Endothelial cell (in vitro differentiated cells): ENCODE results near the gene LCN2. TPM values are rescaled to one million over a fixed set of nuclear protein-coding genes. Genes with fewer than 3 reads are reported as not detected.
A peak's percentile ranks its signal among the peaks of the same experiment; 100 is the strongest.

Source experiments
- DNase-seq: peaks from one replicate; pipeline ENCODE4 v3.0.0; 2021; ENCODE audit warnings: low spot score
- H3K27ac Mint-ChIP-seq: one replicate; pipeline ENCODE4 v1.8.0; 2021; ENCODE audit warnings: mixed read lengths, inconsistent platforms; ENCODE audit not compliant: unreplicated experiment
- H3K27me3 Mint-ChIP-seq: one replicate; pipeline ENCODE4 v1.8.0; 2021; ENCODE audit warnings: mild to moderate bottlenecking, moderate library complexity, mixed read lengths, inconsistent platforms; ENCODE audit not compliant: unreplicated experiment
- H3K36me3 Mint-ChIP-seq: one replicate; pipeline ENCODE4 v1.8.0; 2021; ENCODE audit warnings: mild to moderate bottlenecking, low read depth, mixed read lengths, inconsistent platforms; ENCODE audit not compliant: unreplicated experiment
- H3K4me1 Mint-ChIP-seq: one replicate; pipeline ENCODE4 v1.8.0; 2021; ENCODE audit warnings: mild to moderate bottlenecking, mixed read lengths, inconsistent platforms; ENCODE audit not compliant: unreplicated experiment
- H3K4me3 Mint-ChIP-seq: one replicate; pipeline ENCODE4 v1.8.0; 2021; ENCODE audit warnings: mild to moderate bottlenecking, mixed read lengths, inconsistent platforms; ENCODE audit not compliant: unreplicated experiment
- H3K9me3 Mint-ChIP-seq: one replicate; pipeline ENCODE4 v1.8.0; 2021; ENCODE audit warnings: mixed read lengths, inconsistent platforms; ENCODE audit not compliant: unreplicated experiment
- total RNA-seq: library from RNA; stranded (reverse); fragmentation: NEBNext Ultra II Directional; extraction: Animal tissue kit (Norgen Biotek cat#: 25700); gene quantifications from one replicate; pipeline ENCODE4 v1.2.1, GENCODE V29; 2021; ENCODE audit not compliant: unreplicated experiment
- TF ChIP-seq, protein P1 (sequence below): fragments of 200-600 bp; sonication (generic); IDR thresholded peaks from one replicate; pipeline ENCODE4 v1.5.0; 2021; ENCODE audit warnings: antibody characterized with exemption; ENCODE audit not compliant: unreplicated experiment

LCN2 gene
- total RNA-seq, 1 donor from 2014 or later: not detected

DNA sequence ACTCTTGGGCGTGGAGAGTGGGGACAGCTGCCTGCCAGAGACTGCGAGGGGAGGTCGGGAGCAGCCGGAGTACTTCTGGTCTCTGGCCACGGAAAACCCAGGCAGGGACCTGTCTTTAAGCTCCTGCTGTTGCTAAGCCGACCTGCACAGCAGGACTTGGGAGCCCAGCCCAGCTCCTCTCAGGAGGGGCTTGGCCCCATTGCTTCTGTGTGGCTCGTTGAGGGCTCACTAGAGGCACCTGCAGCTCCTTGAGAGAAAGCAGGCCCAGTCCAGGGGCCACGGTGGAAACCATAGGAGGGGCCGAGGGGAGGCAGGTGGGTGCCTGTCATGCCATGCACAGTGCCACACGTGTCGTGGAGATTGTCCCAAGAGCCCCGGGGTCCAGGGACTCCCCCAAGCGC, 3.3 kb upstream of the LCN2 start:
- Mint-ChIP-seq H3K36me3 (no peaks in the 10 kb centered on the region), H3K4me1 (peaks cover 10% of the 10 kb centered on the region), H3K9me3 (no peaks in the 10 kb centered on the region), H3K4me3 (no peak overlapping the region), H3K27ac (no peak overlapping the region), H3K27me3 (peaks cover 14% of the 10 kb centered on the region)
- TF ChIP-seq, protein P1, sequence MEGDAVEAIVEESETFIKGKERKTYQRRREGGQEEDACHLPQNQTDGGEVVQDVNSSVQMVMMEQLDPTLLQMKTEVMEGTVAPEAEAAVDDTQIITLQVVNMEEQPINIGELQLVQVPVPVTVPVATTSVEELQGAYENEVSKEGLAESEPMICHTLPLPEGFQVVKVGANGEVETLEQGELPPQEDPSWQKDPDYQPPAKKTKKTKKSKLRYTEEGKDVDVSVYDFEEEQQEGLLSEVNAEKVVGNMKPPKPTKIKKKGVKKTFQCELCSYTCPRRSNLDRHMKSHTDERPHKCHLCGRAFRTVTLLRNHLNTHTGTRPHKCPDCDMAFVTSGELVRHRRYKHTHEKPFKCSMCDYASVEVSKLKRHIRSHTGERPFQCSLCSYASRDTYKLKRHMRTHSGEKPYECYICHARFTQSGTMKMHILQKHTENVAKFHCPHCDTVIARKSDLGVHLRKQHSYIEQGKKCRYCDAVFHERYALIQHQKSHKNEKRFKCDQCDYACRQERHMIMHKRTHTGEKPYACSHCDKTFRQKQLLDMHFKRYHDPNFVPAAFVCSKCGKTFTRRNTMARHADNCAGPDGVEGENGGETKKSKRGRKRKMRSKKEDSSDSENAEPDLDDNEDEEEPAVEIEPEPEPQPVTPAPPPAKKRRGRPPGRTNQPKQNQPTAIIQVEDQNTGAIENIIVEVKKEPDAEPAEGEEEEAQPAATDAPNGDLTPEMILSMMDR: no peak
- DNase-seq: no peak

DNA sequence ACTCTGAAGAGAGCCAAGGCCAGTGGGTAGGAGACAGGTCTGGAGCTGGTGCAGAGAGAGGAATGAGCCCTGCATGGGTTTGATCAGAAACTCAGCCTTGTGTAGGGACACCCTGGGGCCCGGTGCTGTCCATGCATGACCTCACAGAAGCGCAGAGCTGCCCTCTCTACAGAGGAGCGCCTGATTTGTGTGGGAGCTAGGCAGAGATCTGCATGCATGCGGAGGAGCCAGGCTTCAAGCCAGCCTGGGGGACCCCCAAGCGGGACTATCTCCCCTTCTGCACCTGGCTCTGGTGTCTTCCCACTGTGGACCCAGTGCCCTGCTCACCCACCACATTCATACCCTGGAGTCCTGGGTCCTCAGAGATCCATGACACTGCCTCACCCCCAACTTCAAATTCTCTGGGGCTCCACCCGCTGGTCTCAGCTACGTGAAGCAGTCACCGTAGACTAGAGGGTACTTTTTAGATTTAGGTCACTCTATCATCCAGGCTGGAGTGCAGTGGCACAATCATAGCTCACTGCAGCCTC, 2.6 kb upstream of the LCN2 start:
- H3K4me1 Mint-ChIP-seq: peaks cover 10% of the 10 kb centered on the region
- no peaks in the 10 kb centered on the region for H3K36me3 Mint-ChIP-seq
- no peaks in the 10 kb centered on the region for H3K9me3 Mint-ChIP-seq
- no peak overlapping the region for H3K27ac Mint-ChIP-seq
- TF ChIP-seq, protein P1: no peak
- H3K4me3 Mint-ChIP-seq: no peak overlapping the region
- peaks cover 14% of the 10 kb centered on the region for H3K27me3 Mint-ChIP-seq
- DNase-seq: no peak

DNA sequence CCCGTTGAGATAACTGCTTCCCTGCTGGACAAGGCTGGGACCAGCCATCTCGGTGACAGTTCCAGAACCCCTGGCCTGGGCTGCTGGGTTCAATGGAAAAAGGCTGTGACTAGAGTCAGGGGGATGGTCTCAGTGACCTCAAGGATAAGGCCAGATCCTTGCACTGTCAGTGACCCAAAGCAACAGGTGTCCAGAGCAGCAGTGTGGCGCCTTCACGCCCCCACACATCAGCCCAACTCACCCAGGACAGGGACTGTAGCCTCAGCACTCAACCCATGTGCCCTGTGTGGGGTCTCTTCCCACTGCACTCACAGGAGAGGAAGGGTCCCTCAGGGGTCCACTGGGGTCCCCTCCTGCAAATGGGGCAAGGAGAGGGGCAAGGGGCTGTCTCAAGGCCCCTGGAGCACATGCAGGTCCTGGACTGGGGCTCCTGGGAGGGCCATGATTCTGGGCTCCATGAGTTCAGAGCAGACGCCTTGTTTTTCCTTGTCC, 698 bp upstream of the LCN2 start:
- Mint-ChIP-seq H3K9me3 (no peaks in the 10 kb centered on the region), H3K4me1 (peaks cover 7% of the 10 kb centered on the region), H3K36me3 (no peaks in the 10 kb centered on the region), H3K27me3 (peaks cover 10% of the 10 kb centered on the region), H3K27ac (no peak overlapping the region), H3K4me3 (no peak overlapping the region)
- TF ChIP-seq, protein P1: no peak
- no peak for DNase-seq

DNA sequence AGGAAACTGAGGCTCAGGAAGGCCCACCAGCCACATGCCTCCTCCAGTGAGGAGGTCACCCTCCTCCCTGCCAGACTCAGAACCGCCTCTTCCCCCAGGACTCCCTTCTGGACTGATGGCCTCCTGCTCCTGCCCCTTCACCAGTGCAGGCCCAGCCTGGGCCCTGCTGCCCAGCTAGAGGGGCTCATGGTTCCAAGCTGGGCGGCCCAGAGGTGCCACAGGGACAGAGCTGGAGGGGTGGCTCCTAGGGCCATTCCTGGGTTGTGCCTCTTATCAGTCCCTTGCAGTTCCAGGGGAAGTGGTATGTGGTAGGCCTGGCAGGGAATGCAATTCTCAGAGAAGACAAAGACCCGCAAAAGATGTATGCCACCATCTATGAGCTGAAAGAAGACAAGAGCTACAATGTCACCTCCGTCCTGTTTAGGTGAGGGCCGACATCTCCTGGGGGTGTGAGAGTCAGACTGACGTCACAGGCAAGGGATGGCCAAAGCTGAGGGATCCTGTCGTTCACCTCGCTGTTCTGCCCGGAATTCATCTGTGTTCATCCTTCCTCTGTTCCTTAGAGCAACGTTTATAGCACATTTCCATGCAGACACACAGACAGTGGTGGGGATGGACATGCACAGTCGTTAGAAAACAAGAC, 819 bp downstream of the LCN2 start:
- Mint-ChIP-seq H3K36me3 (no peaks in the 10 kb centered on the region), H3K4me3 (no peak overlapping the region), H3K27ac (peak overlapping the region; percentile 20), H3K4me1 (peaks cover 7% of the 10 kb centered on the region), H3K27me3 (peaks cover 10% of the 10 kb centered on the region), H3K9me3 (no peaks in the 10 kb centered on the region)
- TF ChIP-seq, protein P1: no peak
- DNase-seq: no peak

DNA sequence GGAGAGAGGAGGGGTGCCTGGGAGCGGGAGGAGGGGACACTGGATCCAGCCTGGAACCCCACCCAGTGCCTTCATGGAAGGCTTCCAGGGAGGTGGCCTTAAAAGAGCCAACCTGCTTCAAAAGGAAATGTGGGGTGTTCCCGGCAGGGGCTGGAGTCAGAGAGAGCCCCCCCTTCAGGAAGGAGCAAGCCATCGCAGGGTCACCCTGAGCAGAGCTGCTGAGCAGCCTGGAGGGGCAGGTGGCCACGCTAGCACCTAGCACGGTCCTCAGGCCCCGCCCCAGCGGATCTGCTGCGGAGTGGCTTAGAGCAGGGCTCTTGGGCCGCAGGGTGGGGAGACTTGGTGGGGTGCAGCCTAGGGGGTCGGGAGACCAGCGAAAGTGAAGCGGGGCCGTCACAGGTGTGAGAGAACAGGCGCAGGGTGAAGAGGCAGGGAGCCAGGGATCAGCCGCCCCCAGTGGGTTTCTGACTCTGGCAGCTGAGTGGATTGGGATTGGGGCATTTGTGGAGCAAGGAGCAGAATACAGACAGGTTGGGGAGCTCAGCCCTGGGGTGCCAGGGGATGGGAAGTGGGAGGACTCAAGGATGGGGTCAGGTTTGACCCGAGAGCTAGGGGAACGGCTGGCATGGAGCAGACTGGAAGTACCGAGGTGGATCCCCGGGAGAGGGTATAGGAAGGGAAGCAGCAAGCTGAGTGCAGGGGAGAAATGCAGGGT, 1.5 kb downstream of the LCN2 start:
- Mint-ChIP-seq H3K27ac (peak overlapping the region; percentile 48), H3K4me1 (peaks cover 7% of the 10 kb centered on the region), H3K27me3 (peaks cover 10% of the 10 kb centered on the region), H3K4me3 (no peak overlapping the region), H3K36me3 (no peaks in the 10 kb centered on the region), H3K9me3 (no peaks in the 10 kb centered on the region)
- TF ChIP-seq, protein P1: no peak
- DNase-seq: peak; percentile 56
